HCT116 (cell line): ENCODE results near the gene OR6T1. TPM values are rescaled to one million over a fixed set of nuclear protein-coding genes. Genes with fewer than 3 reads are reported as not detected.

ENCODE experiments used
- ATAC-seq: fragments of 200-7000 bp; cut with Tn5 transposase; 2 replicates; pipeline ENCODE4 v1.9.1; 2020; ENCODE audit warnings: mild to moderate bottlenecking, moderate library complexity
- BruUV-seq: library from RNA; stranded (reverse); fragments of 400-500 nt; replicated peaks from 2 replicates; lab custom pipeline; 2021; lab: Mats Ljungman, UMichigan
- CTCF ChIA-PET: fragments of 300-600 bp; sonication (Branson Sonifier 250); formaldehyde crosslinking; loops from one replicate; lab custom pipeline; 2021; ENCODE audit warnings: antibody characterized with exemption; lab: Charles Lee
- POLR2A ChIA-PET: fragments of 300-600, 350-600 bp; sonication (Branson Sonifier 250); formaldehyde crosslinking; loops from one replicate; lab custom pipeline; 2021; ENCODE audit warnings: antibody characterized with exemption; lab: Charles Lee
- RAD21 ChIA-PET, 2 experiments: fragments of 300-600 bp; sonication (Branson Sonifier 250); formaldehyde crosslinking; loops; one replicate each; lab custom pipeline; 2023; ENCODE audit warnings: low total read pairs in 2 of 2; ENCODE audit not compliant: uncharacterized antibody in 2 of 2, unreplicated experiment in 2 of 2, low non-redundant PET in 1 of 2; lab: Charles Lee
- DNase-seq: peaks from one replicate; pipeline ENCODE4 v3.0.0-alpha.2; 2010; ENCODE audit warnings: low read depth, low spot score
- H2AFZ ChIP-seq: fragments of 200-600 bp; shearing (Covaris generic), sonication (generic); 2 replicates; pipeline ENCODE4 v1.6.1; 2017; ENCODE audit warnings: low read depth, mixed run types, mixed read lengths, antibody characterized with exemption, low read length; ENCODE audit not compliant: poor library complexity, severe bottlenecking
- H3K27ac ChIP-seq: 2 replicates; pipeline ENCODE4 v1.5.1; 2012; ENCODE audit warnings: low read depth, low read length
- H3K27me3 ChIP-seq: fragments of 200-600 bp; sonication (generic); 2 replicates; pipeline ENCODE4 v1.6.1; 2016; ENCODE audit warnings: mixed run types, low read length, mixed read lengths; ENCODE audit not compliant: insufficient read depth
- H3K36me3 ChIP-seq, 2 experiments: fragments of 200-500 bp in 1 of 2; fragments of 200-600 bp in 1 of 2; sonication (Bioruptor generic) in 1 of 2; sonication (generic) in 1 of 2; 2 replicates each; pipeline versions ENCODE4 v1.5.1 to v1.6.1; 2014 to 2016; ENCODE audit warnings: low read length in 2 of 2, inconsistent platforms in 1 of 2, mixed read lengths in 1 of 2, mixed run types in 1 of 2; ENCODE audit not compliant: insufficient read depth in 2 of 2, control insufficient read depth in 1 of 2
- H3K4me1 ChIP-seq, 2 experiments: fragments of 200-600 bp in 1 of 2; sonication (generic) in 1 of 2; 2 replicates each; pipeline versions ENCODE4 v1.5.1 to v1.6.1; 2012 to 2017; ENCODE audit warnings: low read length in 2 of 2, inconsistent platforms in 1 of 2, mild to moderate bottlenecking in 1 of 2, mixed read lengths in 1 of 2, mixed run types in 1 of 2, moderate library complexity in 1 of 2; ENCODE audit not compliant: insufficient read depth in 2 of 2, control insufficient read depth in 1 of 2
- H3K4me2 ChIP-seq: fragments of 200-600 bp; sonication (generic); 2 replicates; pipeline ENCODE4 v1.6.1; 2017; ENCODE audit warnings: mixed run types, low read length, mixed read lengths
- H3K4me3 ChIP-seq, 2 experiments: fragments of 200-600 bp in 1 of 2; sonication (generic) in 1 of 2; replicated peaks in 1 of 2; 2 replicates each; pipeline ENCODE4 v1.5.1; 2011 to 2016; ENCODE audit warnings: low read length in 2 of 2, control low read depth in 1 of 2, low read depth in 1 of 2, mild to moderate bottlenecking in 1 of 2, mixed read lengths in 1 of 2, mixed run types in 1 of 2
- H3K79me2 ChIP-seq: fragments of 200-600 bp; sonication (generic); 2 replicates; pipeline ENCODE4 v1.6.1; 2017; ENCODE audit warnings: mild to moderate bottlenecking, mixed run types, low read length, moderate library complexity, mixed read lengths; ENCODE audit not compliant: insufficient read depth
- H3K9ac ChIP-seq: fragments of 200-600 bp; sonication (generic); 2 replicates; pipeline ENCODE4 v1.6.1; 2016; ENCODE audit warnings: low read length, mixed read lengths
- H3K9me2 ChIP-seq: fragments of 200-600 bp; sonication (generic), shearing (Covaris generic); 2 replicates; pipeline ENCODE4 v1.6.1; 2017; ENCODE audit warnings: mixed run types, mild to moderate bottlenecking, moderate library complexity; ENCODE audit not compliant: insufficient read depth
- H3K9me3 ChIP-seq, 2 experiments: fragments of 200-500 bp in 1 of 2; fragments of 200-600 bp in 1 of 2; sonication (Bioruptor generic) in 1 of 2; sonication (generic) in 1 of 2; 2 replicates each; pipeline ENCODE4 v1.6.1; 2014 to 2017; ENCODE audit warnings: low read length in 2 of 2, mixed read lengths in 2 of 2, inconsistent platforms in 1 of 2, low read depth in 1 of 2, mild to moderate bottlenecking in 1 of 2, mixed run types in 1 of 2, moderate library complexity in 1 of 2; ENCODE audit not compliant: control insufficient read depth in 1 of 2, insufficient read depth in 1 of 2
- H4K20me1 ChIP-seq: fragments of 200-600 bp; sonication (generic), shearing (Covaris generic); 2 replicates; pipeline ENCODE4 v1.6.1; 2017; ENCODE audit warnings: mixed run types, mild to moderate bottlenecking, moderate library complexity; ENCODE audit not compliant: insufficient read depth
- CBX3 ChIP-seq: IDR thresholded peaks from 2 replicates; pipeline ENCODE4 v1.6.1; 2012; ENCODE audit warnings: low read depth
- CEBPB ChIP-seq: IDR thresholded peaks from 2 replicates; pipeline ENCODE4 v1.6.1; 2012; ENCODE audit warnings: low read depth
- EGR1 ChIP-seq: IDR thresholded peaks from 2 replicates; pipeline ENCODE4 v1.6.1; 2012; ENCODE audit warnings: low read depth
- ELF1 ChIP-seq: IDR thresholded peaks from 2 replicates; pipeline ENCODE4 v1.6.1; 2012; ENCODE audit warnings: low read depth, borderline replicate concordance
- EZH2 ChIP-seq: fragments of 200-600 bp; sonication (generic); IDR thresholded peaks from 2 replicates; pipeline ENCODE4 v1.6.1; 2017; ENCODE audit warnings: antibody characterized with exemption, mixed run types
- EZH2phosphoT487 ChIP-seq: fragments of 200-600 bp; IDR thresholded peaks from 2 replicates; pipeline ENCODE4 v1.6.1; 2018; ENCODE audit warnings: antibody characterized with exemption, borderline replicate concordance
- JUND ChIP-seq: IDR thresholded peaks from 2 replicates; pipeline ENCODE4 v1.6.1; 2012
- RAD21 ChIP-seq: IDR thresholded peaks from 2 replicates; pipeline ENCODE4 v1.6.1; 2012; ENCODE audit warnings: low read depth, mild to moderate bottlenecking
- SP1 ChIP-seq: IDR thresholded peaks from 2 replicates; pipeline ENCODE4 v1.6.1; 2012; ENCODE audit warnings: low read depth
- SRF ChIP-seq: IDR thresholded peaks from 2 replicates; pipeline ENCODE4 v1.6.1; 2012; ENCODE audit warnings: low read depth
- ZNF274 ChIP-seq: fragments of 200-500 bp; sonication (Bioruptor generic); IDR thresholded peaks from 2 replicates; pipeline ENCODE4 v1.6.1; 2014; ENCODE audit warnings: mild to moderate bottlenecking, low read depth, low read length, inconsistent platforms
- intact Hi-C: fragments of 100-400 bp; cut with micrococcal nuclease; formaldehyde crosslinking; loops from 2 replicates; pipeline ENCODE4 v1.10.0; 2022
- total RNA-seq: library from RNA; stranded (reverse); gene quantifications from one replicate; pipeline ENCODE4 v1.2.1, GENCODE V29; 2021; ENCODE audit not compliant: unreplicated experiment
- TF ChIP-seq, protein P1 (sequence below): IDR thresholded peaks from 2 replicates; pipeline ENCODE4 v1.6.1; 2012; ENCODE audit warnings: low read depth
- TF ChIP-seq, protein P2 (sequence below): IDR thresholded peaks from 2 replicates; pipeline ENCODE4 v1.6.1; 2011; ENCODE audit warnings: mild to moderate bottlenecking, low read length, moderate library complexity; ENCODE audit not compliant: insufficient replicate concordance; ENCODE audit errors: extremely low read depth
- TF ChIP-seq, protein P3 (sequence below), 3 experiments: fragments of 200-600 bp in 1 of 3; sonication (generic) in 1 of 3; IDR thresholded peaks in 2 of 3; conservative IDR thresholded peaks in 1 of 3; 2 replicates each; pipeline ENCODE4 v1.5.1; 2012 to 2017; ENCODE audit warnings: low read depth in 2 of 3, low read length in 2 of 3, antibody characterized with exemption in 1 of 3, borderline replicate concordance in 1 of 3, control low read depth in 1 of 3, mild to moderate bottlenecking in 1 of 3, mixed read lengths in 1 of 3, mixed run types in 1 of 3, moderate library complexity in 1 of 3; ENCODE audit not compliant: insufficient read depth in 1 of 3

Gene OR6T1
- total RNA-seq, 1 experiment from 2014 or later: not detected

- ChIA-PET POLR2A (no interaction called here), CTCF (no interaction called here), RAD21 (no interaction called here)
- intact Hi-C loops: loop anchor here (5.0 kb wide), 1 partner anchor 42 kb away; no protein-coding TSS in a partner anchor
- TF ChIP-seq EGR1 (no peak), JUND (no peak), SRF (no peak), ELF1 (no peak), RAD21 (no peak), CEBPB (no peak)
- TF ChIP-seq, protein P1, sequence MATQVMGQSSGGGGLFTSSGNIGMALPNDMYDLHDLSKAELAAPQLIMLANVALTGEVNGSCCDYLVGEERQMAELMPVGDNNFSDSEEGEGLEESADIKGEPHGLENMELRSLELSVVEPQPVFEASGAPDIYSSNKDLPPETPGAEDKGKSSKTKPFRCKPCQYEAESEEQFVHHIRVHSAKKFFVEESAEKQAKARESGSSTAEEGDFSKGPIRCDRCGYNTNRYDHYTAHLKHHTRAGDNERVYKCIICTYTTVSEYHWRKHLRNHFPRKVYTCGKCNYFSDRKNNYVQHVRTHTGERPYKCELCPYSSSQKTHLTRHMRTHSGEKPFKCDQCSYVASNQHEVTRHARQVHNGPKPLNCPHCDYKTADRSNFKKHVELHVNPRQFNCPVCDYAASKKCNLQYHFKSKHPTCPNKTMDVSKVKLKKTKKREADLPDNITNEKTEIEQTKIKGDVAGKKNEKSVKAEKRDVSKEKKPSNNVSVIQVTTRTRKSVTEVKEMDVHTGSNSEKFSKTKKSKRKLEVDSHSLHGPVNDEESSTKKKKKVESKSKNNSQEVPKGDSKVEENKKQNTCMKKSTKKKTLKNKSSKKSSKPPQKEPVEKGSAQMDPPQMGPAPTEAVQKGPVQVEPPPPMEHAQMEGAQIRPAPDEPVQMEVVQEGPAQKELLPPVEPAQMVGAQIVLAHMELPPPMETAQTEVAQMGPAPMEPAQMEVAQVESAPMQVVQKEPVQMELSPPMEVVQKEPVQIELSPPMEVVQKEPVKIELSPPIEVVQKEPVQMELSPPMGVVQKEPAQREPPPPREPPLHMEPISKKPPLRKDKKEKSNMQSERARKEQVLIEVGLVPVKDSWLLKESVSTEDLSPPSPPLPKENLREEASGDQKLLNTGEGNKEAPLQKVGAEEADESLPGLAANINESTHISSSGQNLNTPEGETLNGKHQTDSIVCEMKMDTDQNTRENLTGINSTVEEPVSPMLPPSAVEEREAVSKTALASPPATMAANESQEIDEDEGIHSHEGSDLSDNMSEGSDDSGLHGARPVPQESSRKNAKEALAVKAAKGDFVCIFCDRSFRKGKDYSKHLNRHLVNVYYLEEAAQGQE: no peak
- H3K4me2 ChIP-seq: no peak overlapping the region
- no peaks in the 10 kb centered on the region for H3K9me2 ChIP-seq
- H3K79me2 ChIP-seq: no peaks in the 10 kb centered on the region
- H3K36me3 ChIP-seq: no peaks in the 10 kb centered on the region
- H3K27ac ChIP-seq: no peak overlapping the region
- BruUV-seq: no TSS peak
- ATAC-seq (no peak), DNase-seq (no peak)
- H3K9ac ChIP-seq: no peak overlapping the region
- no peak overlapping the region for H2AFZ ChIP-seq
- no peak overlapping the region for H3K4me3 ChIP-seq
- H3K27me3 ChIP-seq: peaks cover 4% of the 10 kb centered on the region; the same call in 1 of the 2 replicates
- no peaks in the 10 kb centered on the region for H3K4me1 ChIP-seq
- H4K20me1 ChIP-seq: no peaks in the 10 kb centered on the region
- H3K9me3 ChIP-seq: no peaks in the 10 kb centered on the region
These were observed 19.6 kb downstream of the OR6T1 start for GRCh38 chr11:123924027-123924426.

- no peak overlapping the region for H2AFZ ChIP-seq
- H3K9me3 ChIP-seq: no peaks in the 10 kb centered on the region
- CTCF ChIA-PET: no interaction called here
- no peak overlapping the region for H3K27ac ChIP-seq
- POLR2A ChIA-PET: no interaction called here
- ATAC-seq (no peak), DNase-seq (no peak)
- BruUV-seq: no TSS peak
- H3K27me3 ChIP-seq: peaks cover 4% of the 10 kb centered on the region; the same call in 1 of the 2 replicates
- RAD21 ChIA-PET: no interaction called here
- no peak overlapping the region for H3K9ac ChIP-seq
- no peaks in the 10 kb centered on the region for H3K4me1 ChIP-seq
- intact Hi-C loops: loop anchor here (5.0 kb wide), 1 partner anchor 39 kb away; no protein-coding TSS in a partner anchor
- H3K4me2 ChIP-seq: no peak overlapping the region
- H3K79me2 ChIP-seq: no peaks in the 10 kb centered on the region
- H4K20me1 ChIP-seq: no peaks in the 10 kb centered on the region
- no peaks in the 10 kb centered on the region for H3K9me2 ChIP-seq
- no peaks in the 10 kb centered on the region for H3K36me3 ChIP-seq
- no peak overlapping the region for H3K4me3 ChIP-seq
- TF ChIP-seq SP1 (no peak), RAD21 (no peak), EZH2phosphoT487 (no peak), CBX3 (no peak), ELF1 (no peak), EZH2 (no peak), ZNF274 (no peak), JUND (no peak)
- TF ChIP-seq, protein P2, sequence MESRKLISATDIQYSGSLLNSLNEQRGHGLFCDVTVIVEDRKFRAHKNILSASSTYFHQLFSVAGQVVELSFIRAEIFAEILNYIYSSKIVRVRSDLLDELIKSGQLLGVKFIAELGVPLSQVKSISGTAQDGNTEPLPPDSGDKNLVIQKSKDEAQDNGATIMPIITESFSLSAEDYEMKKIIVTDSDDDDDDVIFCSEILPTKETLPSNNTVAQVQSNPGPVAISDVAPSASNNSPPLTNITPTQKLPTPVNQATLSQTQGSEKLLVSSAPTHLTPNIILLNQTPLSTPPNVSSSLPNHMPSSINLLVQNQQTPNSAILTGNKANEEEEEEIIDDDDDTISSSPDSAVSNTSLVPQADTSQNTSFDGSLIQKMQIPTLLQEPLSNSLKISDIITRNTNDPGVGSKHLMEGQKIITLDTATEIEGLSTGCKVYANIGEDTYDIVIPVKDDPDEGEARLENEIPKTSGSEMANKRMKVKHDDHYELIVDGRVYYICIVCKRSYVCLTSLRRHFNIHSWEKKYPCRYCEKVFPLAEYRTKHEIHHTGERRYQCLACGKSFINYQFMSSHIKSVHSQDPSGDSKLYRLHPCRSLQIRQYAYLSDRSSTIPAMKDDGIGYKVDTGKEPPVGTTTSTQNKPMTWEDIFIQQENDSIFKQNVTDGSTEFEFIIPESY: no peak
- TF ChIP-seq, protein P3, sequence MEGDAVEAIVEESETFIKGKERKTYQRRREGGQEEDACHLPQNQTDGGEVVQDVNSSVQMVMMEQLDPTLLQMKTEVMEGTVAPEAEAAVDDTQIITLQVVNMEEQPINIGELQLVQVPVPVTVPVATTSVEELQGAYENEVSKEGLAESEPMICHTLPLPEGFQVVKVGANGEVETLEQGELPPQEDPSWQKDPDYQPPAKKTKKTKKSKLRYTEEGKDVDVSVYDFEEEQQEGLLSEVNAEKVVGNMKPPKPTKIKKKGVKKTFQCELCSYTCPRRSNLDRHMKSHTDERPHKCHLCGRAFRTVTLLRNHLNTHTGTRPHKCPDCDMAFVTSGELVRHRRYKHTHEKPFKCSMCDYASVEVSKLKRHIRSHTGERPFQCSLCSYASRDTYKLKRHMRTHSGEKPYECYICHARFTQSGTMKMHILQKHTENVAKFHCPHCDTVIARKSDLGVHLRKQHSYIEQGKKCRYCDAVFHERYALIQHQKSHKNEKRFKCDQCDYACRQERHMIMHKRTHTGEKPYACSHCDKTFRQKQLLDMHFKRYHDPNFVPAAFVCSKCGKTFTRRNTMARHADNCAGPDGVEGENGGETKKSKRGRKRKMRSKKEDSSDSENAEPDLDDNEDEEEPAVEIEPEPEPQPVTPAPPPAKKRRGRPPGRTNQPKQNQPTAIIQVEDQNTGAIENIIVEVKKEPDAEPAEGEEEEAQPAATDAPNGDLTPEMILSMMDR (IDR thresholded peaks at IDR 0.05 in 2 of 3, conservative IDR thresholded peaks at IDR 0.05 in 1 of 3; ENCODE audit: borderline replicate concordance in 1 of 3, insufficient read depth in 1 of 3, low read depth in 2 of 3, low read length in 2 of 3): no peak
These were observed 22.7 kb downstream of the OR6T1 start for GRCh38 chr11:123920943-123921342.
